Measurements from ENCODE around the gene PCSK7. TPM values are rescaled to one million over a fixed set of nuclear protein-coding genes. Genes with fewer than 3 reads are reported as not detected.

PCSK7 gene
- 11.0 to 20.8 TPM (median 19.5 TPM) in 5 replicates for total RNA-seq (2022; extraction: Qiagen RNA extraction)

GRCh38 chr11:117231842-117232091, at the start of gene PCSK7:
TSS of gene PCSK7 (minus strand) at chr11:117232073. CDS start at chr11:117229844, 2,229 bp downstream.

GRCh38 chr11:117232092-117232878, 412 bp upstream of the PCSK7 start, which contains the start of gene RNF214:
TSS of gene RNF214 (plus strand) at chr11:117232671. CDS start at chr11:117234273, 1,602 bp downstream.

GRCh38 chr11:117199053-117199915, 32.6 kb downstream of the PCSK7 start, which contains the start of gene TAGLN:
TSS of gene TAGLN (plus strand) at chr11:117199370. CDS start at chr11:117203014, 3,644 bp downstream.

GRCh38 chr11:117178210-117179034, 53.5 kb downstream of the PCSK7 start, which contains the start of gene SIDT2:
TSS of gene SIDT2 (plus strand) at chr11:117178743. CDS start at chr11:117179264, 521 bp downstream.

Other genes with a start within 250 kb of the PCSK7 start
- 5.5 to 10.0 TPM (median 8.3 TPM) in 5 replicates for gene SIK3, start 133.6 kb downstream of the PCSK7 start, total RNA-seq (2022; extraction: Qiagen RNA extraction)
- 38.2 to 45.9 TPM (median 41.4 TPM) in 5 replicates for gene PAFAH1B2, start 87.8 kb downstream of the PCSK7 start, total RNA-seq (2022; extraction: Qiagen RNA extraction)
- 3.0 to 5.8 TPM (median 5.3 TPM) in 5 replicates for gene SIDT2, start 53.3 kb downstream of the PCSK7 start, total RNA-seq (2022; extraction: Qiagen RNA extraction)
- 59.5 to 155 TPM (median 104 TPM) in 5 replicates for gene TAGLN, start 32.7 kb downstream of the PCSK7 start, total RNA-seq (2022; extraction: Qiagen RNA extraction)
- 10.1 to 16.3 TPM (median 14.8 TPM) in 5 replicates for gene RNF214, start 598 bp upstream of the PCSK7 start, total RNA-seq (2022; extraction: Qiagen RNA extraction)
- gene BACE1-AS, start 59.3 kb upstream of the PCSK7 start, total RNA-seq (2022; extraction: Qiagen RNA extraction), result 2.5 to 3.2 TPM (median 2.7 TPM) in 5 replicates
- gene BACE1, start 84.2 kb upstream of the PCSK7 start, total RNA-seq (2022; extraction: Qiagen RNA extraction), result 8.6 to 12.7 TPM (median 10.9 TPM) in 5 replicates
- gene CEP164, start 95.8 kb upstream of the PCSK7 start, total RNA-seq (2022; extraction: Qiagen RNA extraction), result 14.2 to 21.0 TPM (median 18.8 TPM) in 5 replicates

All from A549 treated with dexamethasone at 1 μM for 4 hours (cell line).